Measurements from ENCODE around the gene IQSEC1.

DNA sequence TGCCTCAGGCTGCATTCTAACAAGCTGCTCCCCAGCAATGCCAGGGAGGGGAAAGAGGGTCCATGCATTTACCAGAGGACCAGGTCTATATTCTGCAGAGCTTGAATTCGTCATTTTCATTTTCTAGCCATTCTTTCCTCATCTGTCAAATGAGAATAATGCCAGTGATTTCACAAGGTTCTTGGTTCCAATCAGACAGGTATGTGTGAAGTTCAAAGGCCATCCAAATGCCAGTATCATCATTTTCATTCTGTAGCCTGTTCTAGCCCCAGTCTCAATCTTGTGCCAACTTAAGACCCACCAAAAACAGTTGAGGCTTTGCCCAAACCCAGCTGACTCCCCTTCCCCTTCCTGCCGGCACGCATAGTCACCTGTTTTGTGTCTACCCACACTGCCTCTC lies 112.7 kb downstream of the IQSEC1 start:
- TF ChIP-seq GATA2 (IDR thresholded peaks at IDR 0.05; ENCODE audit: low read depth, low read length) (no peak), GATA3 (IDR thresholded peaks at IDR 0.05; ENCODE audit: low read depth, low read length) (no peak)
